Lower lobe of right lung (tissue), 2 donors: Measurements from ENCODE around the gene CACNA1B. TPM values are rescaled to one million over a fixed set of nuclear protein-coding genes. Genes with fewer than 3 reads are reported as not detected.
"Not testable (repeated sequence)": the region's sequence is repeated elsewhere in the genome, so short reads cannot be mapped to it uniquely, and the experiment has no call there.

Experiments
- ATAC-seq, 2 donors: fragments of 200-7000 bp; cut with Tn5 transposase; one replicate each; pipeline ENCODE4 v1.9.1; 2020 to 2022; ENCODE audit warnings: mild to moderate bottlenecking in 2 of 2, moderate library complexity in 2 of 2
- DNase-seq: peaks from one replicate; pipeline ENCODE4 v3.0.0-alpha.2; 2020
- H3K27ac ChIP-seq: fragments of 200-600 bp; one replicate; pipeline ENCODE4 v1.8.0; 2022
- H3K27me3 ChIP-seq: fragments of 200-600 bp; one replicate; pipeline ENCODE4 v1.8.0; 2022; ENCODE audit warnings: low read depth
- H3K36me3 ChIP-seq: fragments of 200-600 bp; one replicate; pipeline ENCODE4 v1.8.0; 2022; ENCODE audit warnings: mild to moderate bottlenecking
- H3K4me1 ChIP-seq: fragments of 200-600 bp; one replicate; pipeline ENCODE4 v1.8.0; 2022
- H3K4me3 ChIP-seq: fragments of 200-600 bp; one replicate; pipeline ENCODE4 v1.8.0; 2022; ENCODE audit warnings: mild to moderate bottlenecking
- H3K9me3 ChIP-seq: fragments of 200-600 bp; one replicate; pipeline ENCODE4 v1.8.0; 2022
- CTCF ChIP-seq: fragments of 200-600 bp; IDR thresholded peaks from one replicate; pipeline ENCODE4 v1.8.0; 2022; ENCODE audit warnings: antibody characterized with exemption, mild to moderate bottlenecking
- intact Hi-C: fragments of 100-400 bp; cut with DNase I; formaldehyde crosslinking; loops from one replicate; pipeline ENCODE4 v1.11.0; 2022
- total RNA-seq: library from RNA; stranded (reverse); fragmentation: NEBNext Ultra II Directional; extraction: Animal tissue kit (Norgen Biotek cat#: 25700); gene quantifications from one replicate; pipeline ENCODE4 v1.2.1, GENCODE V29; 2021
- donor health status: DM: no; HTN: yes; CAD: no; lungs with severe emphysema.

The CACNA1B gene
- total RNA-seq, 1 donor from 2014 or later, result 0.06 TPM

- no peak for DNase-seq
- H3K9me3 ChIP-seq, result no peaks in the 10 kb centered on the region
- ATAC-seq, result no peak
- H3K27me3 ChIP-seq, result no peaks in the 10 kb centered on the region
- intact Hi-C loops, result no loop called here
- H3K36me3 ChIP-seq, result no peaks in the 10 kb centered on the region
- no peak overlapping the region for H3K27ac ChIP-seq
- TF ChIP-seq CTCF, result no peak
- H3K4me3 ChIP-seq, result no peak overlapping the region
- no peaks in the 10 kb centered on the region for H3K4me1 ChIP-seq
These were observed 201.3 kb downstream of the CACNA1B start for GRCh38 chr9:138078846-138079245.

GRCh38 chr9:138080979-138081378 lies 203.4 kb downstream of the CACNA1B start:
- Histone ChIP-seq H3K4me3 (no peak overlapping the region), H3K9me3 (peaks cover 15% of the 10 kb centered on the region), H3K4me1 (no peaks in the 10 kb centered on the region), H3K27me3 (no peaks in the 10 kb centered on the region), H3K36me3 (no peaks in the 10 kb centered on the region), H3K27ac (no peak overlapping the region)
- ATAC-seq (no peak), DNase-seq (peak; percentile 22)
- no peak for TF ChIP-seq CTCF
- intact Hi-C loops, result no loop called here

- Histone ChIP-seq H3K27ac (no peak overlapping the region), H3K36me3 (no peaks in the 10 kb centered on the region), H3K27me3 (no peaks in the 10 kb centered on the region), H3K4me3 (no peak overlapping the region), H3K4me1 (no peaks in the 10 kb centered on the region), H3K9me3 (peaks cover 15% of the 10 kb centered on the region)
- DNase-seq (peak; percentile 19), ATAC-seq (no peak)
- intact Hi-C loops, result no loop called here
- no peak for TF ChIP-seq CTCF
These were observed 205.5 kb downstream of the CACNA1B start for GRCh38 chr9:138082918-138083636.

GRCh38 chr9:138083873-138084272 lies 206.3 kb downstream of the CACNA1B start:
- intact Hi-C loops, result no loop called here
- peaks cover 15% of the 10 kb centered on the region for H3K9me3 ChIP-seq
- no peak overlapping the region for H3K27ac ChIP-seq
- H3K4me1 ChIP-seq, result no peaks in the 10 kb centered on the region
- no peak overlapping the region for H3K4me3 ChIP-seq
- H3K36me3 ChIP-seq, result no peaks in the 10 kb centered on the region
- H3K27me3 ChIP-seq, result no peaks in the 10 kb centered on the region
- no peak for ATAC-seq
- peak; percentile 8 for DNase-seq
- TF ChIP-seq CTCF, result no peak

GRCh38 chr9:138085568-138085967 lies 208.0 kb downstream of the CACNA1B start:
- no peak for TF ChIP-seq CTCF
- H3K36me3 ChIP-seq, result no peaks in the 10 kb centered on the region
- H3K4me1 ChIP-seq, result no peaks in the 10 kb centered on the region
- no peaks in the 10 kb centered on the region for H3K27me3 ChIP-seq
- H3K4me3 ChIP-seq, result no peak overlapping the region
- intact Hi-C loops, result no loop called here
- no peak overlapping the region for H3K27ac ChIP-seq
- ATAC-seq, result no peak
- peaks cover 15% of the 10 kb centered on the region for H3K9me3 ChIP-seq
- DNase-seq, result no peak

- H3K4me3 ChIP-seq, intact Hi-C loops, H3K9me3 ChIP-seq, DNase-seq, H3K27ac ChIP-seq, ATAC-seq, H3K36me3 ChIP-seq, H3K27me3 ChIP-seq, H3K4me1 ChIP-seq: not testable (repeated sequence)
These were observed 214.5 kb downstream of the CACNA1B start for GRCh38 chr9:138092057-138092456.
